Left renal cortex interstitium (tissue), 4 donors: ENCODE results near the gene MEAF6. TPM values are rescaled to one million over a fixed set of nuclear protein-coding genes. Genes with fewer than 3 reads are reported as not detected.

Experiments
- DNase-seq, 4 donors: peaks; one replicate each; pipeline ENCODE4 v3.0.0-alpha.2; 2013; ENCODE audit warnings: low read depth in 4 of 4, low spot score in 2 of 4, missing footprints in 1 of 4
- polyA plus RNA-seq, 4 donors: library from polyadenylated mRNA; unstranded; fragments of 120-200 nt; gene quantifications; one replicate each; pipeline ENCODE4 v1.2.1, GENCODE V29; 2013; ENCODE audit not compliant: insufficient read length in 4 of 4

Gene MEAF6
- polyA plus RNA-seq, 4 donors, result 93.4 to 97.9 (median 96.3) TPM

DNA sequence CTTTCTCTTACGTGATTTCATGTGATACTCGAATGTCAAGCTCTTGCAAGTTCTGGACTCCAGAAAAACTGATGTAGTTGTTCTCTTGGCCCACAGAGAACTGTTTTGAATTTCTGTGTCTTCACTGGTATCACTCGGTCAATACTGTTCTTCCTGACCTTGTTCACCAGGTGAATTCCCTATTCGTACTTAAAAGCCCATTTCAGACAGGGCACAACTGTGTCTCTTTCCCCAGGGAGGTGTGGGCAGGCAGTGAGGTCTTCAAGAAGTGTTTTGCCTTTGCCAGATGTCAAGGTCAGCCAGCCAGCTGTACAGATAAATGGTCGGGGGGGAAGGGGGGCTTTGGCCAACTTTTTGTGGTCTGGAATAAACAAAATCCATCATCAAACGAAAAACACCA, 67.7 kb downstream of the MEAF6 start:
- DNase-seq, result no peak

DNA sequence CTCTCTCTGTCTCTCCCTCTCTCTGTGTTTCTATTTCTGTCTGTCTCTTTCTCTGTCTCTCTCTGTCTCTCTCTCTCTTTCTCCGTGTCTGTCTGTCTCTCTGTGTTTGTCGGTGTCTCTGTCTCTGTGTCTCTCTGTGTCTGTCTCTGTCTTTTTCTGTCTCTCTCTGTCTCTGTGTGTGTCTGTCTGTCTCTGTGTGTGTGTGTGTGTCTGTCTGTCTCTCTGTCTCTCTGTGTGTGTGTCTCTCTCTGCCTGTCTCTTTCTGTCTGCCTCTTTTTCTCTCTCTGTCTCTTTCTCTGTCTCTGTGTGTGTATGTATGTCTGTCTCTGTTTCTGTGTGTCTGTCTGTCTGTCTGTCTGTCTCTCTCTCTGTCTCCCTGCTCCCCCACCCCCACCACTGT, 71.9 kb downstream of the MEAF6 start:
- DNase-seq, result no peak

Other genes starting within 250 kb of the MEAF6 start
- gene ZC3H12A, start 40.2 kb downstream of the MEAF6 start, polyA plus RNA-seq, result 1 to 10 TPM; 1.8 to 4.2 (median 2.3) TPM
- gene SNIP1, start 39.5 kb upstream of the MEAF6 start, polyA plus RNA-seq, result 10 to 100 TPM; 13.0 to 15.6 (median 14.0) TPM
- 10 to 100 TPM; 61.7 to 76.1 (median 65.6) TPM for gene DNALI1, start 42.2 kb upstream of the MEAF6 start, polyA plus RNA-seq
- gene GNL2, start 81.2 kb upstream of the MEAF6 start, polyA plus RNA-seq, result 10 to 100 TPM; 62.7 to 84.1 (median 71.7) TPM
- gene RSPO1, start 120.1 kb upstream of the MEAF6 start, polyA plus RNA-seq, result 1 to 10 TPM; 4.6 to 7.9 (median 7.2) TPM
- gene CDCA8, start 177.8 kb upstream of the MEAF6 start, polyA plus RNA-seq, result 10 to 100 TPM; 16.2 to 18.9 (median 17.4) TPM